HG02678 (cell line): ENCODE measurements around the gene TSC22D3.

Source experiments
- ATAC-seq: cut with Tn5 transposase; IDR thresholded peaks from one replicate; pipeline ENCODE4 v1.9.1; 2021; ENCODE audit warnings: mild to moderate bottlenecking, moderate library complexity; ENCODE audit not compliant: unreplicated experiment

The TSC22D3 gene

DNA sequence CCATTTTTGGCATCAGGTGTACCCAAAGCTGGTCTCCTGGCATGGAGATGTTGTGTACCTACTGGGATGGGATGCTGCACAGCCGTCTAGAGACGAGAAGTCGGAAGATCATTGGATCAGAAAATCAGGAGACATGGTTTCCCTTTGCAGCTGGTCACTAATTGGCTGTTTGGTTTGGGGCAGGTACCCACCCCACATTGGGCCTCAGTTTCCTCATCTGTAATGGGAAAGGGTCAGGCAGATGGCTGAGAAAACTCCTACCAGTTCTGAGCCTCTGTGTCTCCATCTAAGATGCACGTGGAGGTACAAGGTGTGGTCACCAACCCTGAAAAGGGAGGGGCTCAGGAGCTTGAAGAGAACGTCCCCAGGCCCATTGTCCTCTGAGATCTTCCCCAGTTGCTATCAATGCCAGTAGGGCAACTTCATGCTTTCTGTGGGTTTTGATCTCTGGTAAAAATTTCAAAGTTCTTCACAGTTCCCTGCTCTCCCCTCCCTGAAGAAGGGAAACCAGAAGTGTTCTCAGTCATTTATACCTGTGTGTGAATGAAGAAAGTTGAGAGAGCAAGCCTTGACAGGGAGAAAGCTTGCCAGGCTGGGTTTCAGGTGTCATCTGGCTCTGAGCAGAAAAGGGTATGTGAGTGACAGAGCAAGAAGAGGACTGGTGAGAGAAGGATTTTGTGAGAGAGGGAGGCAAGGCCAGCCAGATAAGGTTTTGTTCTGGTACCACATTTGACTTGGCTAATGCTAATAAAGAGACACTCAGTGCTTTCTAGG is 15.1 kb downstream of the TSC22D3 start:
- no peak for ATAC-seq

GRCh38 chrX:107758231-107758766 is 17.3 kb downstream of the TSC22D3 start:
- ATAC-seq = no peak

GRCh38 chrX:107755721-107756120 is 19.9 kb downstream of the TSC22D3 start:
- ATAC-seq = no peak

- ATAC-seq = no peak
Measured at GRCh38 chrX:107753187-107753586, 22.4 kb downstream of the TSC22D3 start.

- ATAC-seq = no peak
Measured at GRCh38 chrX:107752714-107753113, 22.9 kb downstream of the TSC22D3 start.

- no peak for ATAC-seq
Measured at GRCh38 chrX:107752043-107752442, 23.5 kb downstream of the TSC22D3 start.

DNA sequence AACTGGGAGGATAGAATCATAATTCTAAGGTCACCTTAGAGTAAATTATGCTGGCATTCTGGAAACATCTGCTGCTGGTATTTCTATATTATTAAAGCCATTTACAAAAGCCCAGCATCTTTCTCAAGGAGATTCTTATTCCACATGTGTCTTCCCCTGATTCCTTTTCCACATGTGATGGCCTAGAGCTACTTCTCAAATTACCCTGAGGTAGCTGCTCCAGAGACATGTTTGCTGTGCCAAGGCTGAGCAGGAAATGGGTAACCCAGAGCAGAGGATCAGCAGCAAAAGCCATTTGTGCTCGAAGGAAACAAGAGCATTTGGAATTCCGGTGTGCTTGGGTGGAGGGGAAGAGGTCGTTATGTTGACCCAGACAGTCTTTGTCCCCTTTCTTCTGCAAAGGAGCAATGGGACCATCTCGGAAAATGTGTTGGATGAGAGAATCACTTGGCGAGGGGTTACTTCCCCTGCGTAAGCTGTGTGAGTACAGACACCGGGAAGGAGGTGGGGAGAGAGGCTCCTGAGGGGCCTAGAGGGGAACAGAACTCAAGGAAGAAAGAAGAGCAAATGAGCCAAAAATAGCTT is 24.6 kb downstream of the TSC22D3 start:
- no peak for ATAC-seq

DNA sequence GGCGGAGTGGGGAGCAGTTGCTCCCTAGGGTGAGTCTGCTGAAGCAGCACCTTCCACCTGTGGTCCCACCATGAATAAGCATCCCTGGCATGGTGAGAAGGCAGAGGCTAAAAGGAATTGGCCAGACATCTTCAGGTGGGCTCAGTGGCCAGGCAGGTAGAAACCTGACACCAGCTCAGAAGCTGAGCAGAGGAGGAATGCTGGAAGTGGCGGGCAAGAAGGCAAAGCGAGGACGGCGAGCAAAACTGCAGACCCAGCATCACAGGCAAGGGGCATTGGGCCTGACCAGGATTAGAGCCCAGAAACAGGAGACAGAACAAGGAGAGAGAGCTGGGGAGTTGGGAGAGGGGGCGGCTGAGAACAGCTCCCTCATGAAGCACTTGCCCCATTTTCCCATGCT is 25.3 kb downstream of the TSC22D3 start:
- no peak for ATAC-seq

GRCh38 chrX:107748506-107748905 is 27.1 kb downstream of the TSC22D3 start:
- no peak for ATAC-seq

GRCh38 chrX:107747596-107748161 is 27.9 kb downstream of the TSC22D3 start:
- ATAC-seq = no peak

DNA sequence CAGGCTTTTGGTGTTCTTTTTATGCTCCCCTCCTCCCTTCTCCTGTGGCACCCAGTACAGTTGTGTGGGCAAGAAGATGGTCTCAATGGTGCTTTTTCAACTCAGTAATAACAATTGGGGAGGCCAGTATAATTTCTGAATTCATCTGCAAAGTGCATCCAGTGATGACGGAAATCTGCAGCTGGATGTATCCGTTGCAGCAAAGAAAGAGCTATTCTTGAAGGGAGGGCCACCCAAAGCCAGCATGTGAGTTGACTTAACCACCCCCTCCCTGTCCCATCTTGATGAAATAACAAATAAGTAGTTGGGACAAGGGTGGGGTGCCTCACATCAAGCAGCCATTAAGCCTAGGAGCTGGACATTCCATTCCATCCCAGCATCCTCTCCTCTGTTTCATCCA is 30.7 kb downstream of the TSC22D3 start:
- no peak for ATAC-seq

DNA sequence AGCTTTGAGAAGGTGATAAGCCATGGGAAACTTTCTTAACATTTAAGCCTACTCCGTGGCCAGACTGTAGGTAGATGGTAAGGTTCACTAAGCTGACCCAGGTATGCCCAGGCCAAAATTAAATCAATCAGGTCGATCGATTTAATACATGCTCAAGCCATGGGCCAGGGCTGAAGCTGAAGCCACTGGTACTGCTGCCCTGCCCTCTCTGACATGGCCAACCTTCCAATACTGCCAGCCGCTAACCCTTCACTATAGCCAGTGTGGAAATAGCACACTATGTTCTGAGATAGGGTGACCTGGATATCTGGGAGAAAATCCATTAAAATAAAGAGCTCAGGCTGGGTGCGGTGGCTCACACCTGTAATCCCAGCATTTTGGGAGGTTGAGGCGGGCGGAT is 31.6 kb downstream of the TSC22D3 start:
- no peak for ATAC-seq

DNA sequence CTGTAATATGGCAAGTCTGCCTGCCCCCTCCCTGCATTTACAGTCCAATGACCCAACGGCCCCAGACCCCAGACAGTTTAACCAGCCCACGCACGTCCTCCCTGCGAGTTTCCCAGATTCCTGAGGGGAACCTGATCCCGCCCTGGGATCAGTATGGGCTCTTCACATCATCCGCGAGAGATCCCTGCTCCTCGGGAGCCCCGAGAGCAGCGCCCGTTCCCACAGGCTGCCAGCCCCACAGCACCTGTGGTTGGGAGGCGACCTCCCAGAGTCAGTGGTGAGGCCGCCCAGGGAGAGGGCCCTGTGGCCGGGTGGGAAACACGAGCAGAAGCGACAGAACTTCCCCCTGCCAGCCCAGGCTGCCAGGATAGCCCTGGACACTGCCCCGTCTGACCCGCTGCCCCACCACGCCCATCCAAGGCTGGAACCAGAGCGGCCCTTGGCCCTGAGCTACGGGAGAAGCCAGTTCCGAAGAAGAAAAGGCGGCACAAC is 32.8 kb downstream of the TSC22D3 start:
- ATAC-seq = no peak

DNA sequence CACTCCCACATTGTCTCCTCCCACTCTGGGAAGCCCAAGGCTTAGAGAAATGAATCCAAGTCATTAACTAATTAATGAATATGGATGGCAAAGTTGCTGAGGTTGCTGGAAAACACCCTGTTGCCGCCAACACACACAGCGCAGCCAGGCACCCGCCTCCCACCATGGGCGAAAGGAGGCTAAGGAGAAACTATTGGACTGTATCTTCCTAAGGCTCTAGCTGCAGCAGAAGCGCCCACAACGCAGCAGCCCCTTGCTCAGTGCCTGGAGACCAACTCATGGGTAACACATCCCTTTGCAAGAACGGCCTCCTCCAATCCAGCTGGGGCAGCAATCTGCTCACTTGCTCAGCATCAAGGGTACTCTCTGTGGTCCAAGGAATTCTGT is 34.2 kb downstream of the TSC22D3 start:
- ATAC-seq = peak; percentile 21

DNA sequence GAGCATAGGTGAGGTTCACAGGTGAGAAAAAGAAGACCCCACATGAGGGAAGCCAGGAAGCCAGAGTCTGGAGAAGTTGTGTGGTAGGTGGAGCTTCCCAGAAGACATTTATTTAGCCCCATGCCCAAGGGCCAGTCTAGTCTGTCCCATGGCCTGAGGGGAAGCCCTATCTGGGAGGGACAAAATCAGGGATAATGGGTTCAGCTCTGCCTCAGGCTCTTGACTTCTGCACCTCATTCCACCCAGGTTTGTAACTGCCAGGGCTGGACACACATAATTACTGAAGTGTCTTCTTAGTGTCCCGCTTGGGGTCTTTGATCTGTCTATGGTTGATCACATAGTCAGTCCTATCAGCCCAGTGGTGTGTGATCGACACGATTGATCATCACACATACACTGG is 36.0 kb downstream of the TSC22D3 start:
- no peak for ATAC-seq

DNA sequence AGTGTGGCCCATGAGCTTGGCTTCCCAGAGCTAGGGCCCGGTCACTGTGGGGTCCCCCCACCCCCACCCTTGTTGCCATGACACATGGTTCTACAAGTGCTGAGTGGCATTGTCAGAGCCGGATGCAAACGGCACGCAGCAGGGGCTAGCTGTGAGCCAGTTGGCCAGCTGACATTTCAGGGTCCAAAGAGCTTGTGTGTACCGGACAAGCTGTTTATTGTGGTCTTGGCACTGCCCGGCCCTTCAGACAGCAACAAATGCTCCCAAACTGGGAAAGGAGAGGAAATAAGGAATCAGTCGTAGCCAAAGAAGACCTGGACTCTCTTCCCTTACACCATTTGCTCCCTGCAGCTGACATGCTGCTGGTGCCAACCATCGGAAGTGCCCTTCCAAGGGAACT is 36.8 kb downstream of the TSC22D3 start:
- ATAC-seq = no peak

- ATAC-seq = no peak
Measured at GRCh38 chrX:107738272-107738671, 37.3 kb downstream of the TSC22D3 start.

DNA sequence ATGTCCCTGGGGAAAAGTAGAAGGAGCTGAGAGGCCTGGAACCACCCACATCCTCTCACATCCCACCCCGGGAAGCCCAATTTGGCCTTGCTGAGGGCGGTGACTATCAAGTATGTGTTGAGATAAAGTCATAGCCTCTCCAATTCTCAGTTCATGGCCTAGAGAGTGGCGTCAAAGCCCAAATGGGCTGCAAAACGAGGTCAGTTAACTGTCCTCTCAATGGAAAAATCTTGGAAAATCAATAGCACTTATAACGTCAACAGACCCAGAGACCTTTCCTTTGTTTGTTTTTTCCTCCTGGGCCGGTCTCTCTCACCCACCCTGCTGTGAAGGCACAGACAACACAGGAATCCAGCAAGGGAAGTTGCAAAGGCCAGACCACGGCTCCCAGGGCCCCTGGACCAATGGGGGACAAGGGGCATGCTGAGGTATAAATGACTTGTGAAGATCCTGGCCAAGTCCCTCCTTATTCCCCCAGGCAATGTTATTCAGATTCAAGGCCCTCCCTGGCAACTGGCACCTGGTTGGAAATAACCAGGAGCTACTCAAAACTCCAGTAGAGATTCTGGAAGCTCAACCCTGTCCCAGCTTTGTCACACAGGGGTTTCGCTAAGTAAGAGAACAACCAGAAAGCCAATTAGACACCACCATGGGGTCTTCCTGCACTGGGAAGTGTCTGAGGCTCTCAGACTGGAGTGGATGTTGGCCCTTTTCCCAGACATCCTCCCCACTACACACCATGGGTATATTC is 38.6 kb downstream of the TSC22D3 start:
- ATAC-seq = no peak

DNA sequence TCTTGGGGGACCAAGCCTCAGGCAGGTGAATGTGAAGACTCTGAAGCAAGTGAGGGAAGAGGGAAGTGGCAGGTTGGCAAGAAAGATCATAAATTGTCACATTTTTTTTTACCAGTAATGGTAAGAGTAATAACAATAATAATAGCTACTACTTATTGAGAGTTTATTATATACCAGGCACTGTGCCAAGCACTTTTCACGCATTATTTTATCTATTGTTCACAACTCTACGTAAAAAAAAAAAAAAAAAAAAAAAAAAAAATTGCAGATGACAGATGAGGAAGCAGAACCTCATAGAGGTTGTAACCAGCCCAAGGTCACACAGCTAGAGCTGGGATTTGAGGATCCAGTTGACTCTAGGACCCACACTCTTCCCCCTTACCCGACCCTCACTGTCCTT is 40.9 kb downstream of the TSC22D3 start:
- no peak for ATAC-seq

DNA sequence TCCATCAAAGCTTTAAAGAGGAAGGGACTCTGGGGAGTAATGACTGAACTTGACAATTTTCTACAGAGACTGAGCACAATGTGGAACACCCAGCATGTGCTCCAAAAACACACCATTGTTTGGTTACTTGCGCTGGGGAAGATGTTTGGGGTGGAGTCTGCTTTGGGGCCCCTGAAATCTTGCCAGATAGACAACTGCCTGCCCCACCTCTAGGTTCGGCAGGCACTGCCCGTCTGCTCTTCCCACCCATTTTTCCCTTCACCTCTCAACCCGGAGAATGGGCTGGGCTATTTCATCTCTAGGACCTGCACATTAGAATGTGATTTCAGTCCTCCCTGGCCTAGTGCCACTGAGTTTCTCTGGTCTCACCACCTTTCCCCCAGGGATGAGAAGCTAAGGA is 41.9 kb downstream of the TSC22D3 start:
- ATAC-seq = no peak

GRCh38 chrX:107731831-107732502 is 43.6 kb downstream of the TSC22D3 start:
- no peak for ATAC-seq
